HUES48 (cell line): Measurements from ENCODE around the gene METTL27.
"Not testable (repeated sequence)": the region's sequence is repeated elsewhere in the genome, so short reads cannot be mapped to it uniquely, and the experiment has no call there.

Experiments used
- H3K27ac ChIP-seq: one replicate; pipeline ENCODE4 v1.7.0; 2013; ENCODE audit warnings: low read depth, low read length, inconsistent platforms
- H3K27me3 ChIP-seq: 2 replicates; pipeline ENCODE4 v1.6.1; 2013; ENCODE audit warnings: mild to moderate bottlenecking, low read length; ENCODE audit not compliant: control insufficient read depth, insufficient read depth
- H3K36me3 ChIP-seq: 2 replicates; pipeline ENCODE4 v1.6.1; 2013; ENCODE audit warnings: low read length; ENCODE audit not compliant: control insufficient read depth, insufficient read depth
- H3K4me1 ChIP-seq: 2 replicates; pipeline ENCODE4 v1.6.1; 2013; ENCODE audit warnings: mild to moderate bottlenecking, low read length; ENCODE audit not compliant: control insufficient read depth, insufficient read depth
- H3K4me3 ChIP-seq: 2 replicates; pipeline ENCODE4 v1.5.1; 2013; ENCODE audit warnings: mild to moderate bottlenecking, low read depth, low read length
- H3K9ac ChIP-seq: 2 replicates; pipeline ENCODE4 v1.6.1; 2013; ENCODE audit warnings: mild to moderate bottlenecking, low read depth, low read length, moderate library complexity
- H3K9me3 ChIP-seq: 2 replicates; pipeline ENCODE4 v1.6.1; 2013; ENCODE audit warnings: low read length; ENCODE audit not compliant: control insufficient read depth, insufficient read depth

Gene METTL27

GRCh38 chr7:73828107-73828803 is 14.1 kb downstream of the METTL27 start:
- Histone ChIP-seq H3K9me3 (no peaks in the 10 kb centered on the region), H3K9ac (no peak overlapping the region), H3K4me1 (peaks cover 46% of the 10 kb centered on the region), H3K4me3 (no peak overlapping the region), H3K36me3 (no peaks in the 10 kb centered on the region), H3K27me3 (no peaks in the 10 kb centered on the region), H3K27ac (no peak overlapping the region)

GRCh38 chr7:73827567-73828106 is 14.7 kb downstream of the METTL27 start:
- H3K27me3 ChIP-seq: no peaks in the 10 kb centered on the region; the same call in 1 of the 2 replicates
- H3K4me3 ChIP-seq: no peak overlapping the region
- H3K9ac ChIP-seq: no peak overlapping the region
- H3K4me1 ChIP-seq: peaks cover 44% of the 10 kb centered on the region
- no peak overlapping the region for H3K27ac ChIP-seq
- no peaks in the 10 kb centered on the region for H3K9me3 ChIP-seq
- no peaks in the 10 kb centered on the region for H3K36me3 ChIP-seq

GRCh38 chr7:73824986-73825385 is 17.3 kb downstream of the METTL27 start:
- Histone ChIP-seq H3K4me1 (peaks cover 20% of the 10 kb centered on the region; the same call in 1 of the 2 replicates), H3K27ac (no peak overlapping the region), H3K27me3 (no peaks in the 10 kb centered on the region; the same call in 1 of the 2 replicates), H3K4me3 (no peak overlapping the region), H3K9ac (no peak overlapping the region), H3K36me3 (no peaks in the 10 kb centered on the region), H3K9me3 (no peaks in the 10 kb centered on the region)

GRCh38 chr7:73823873-73824592 is 18.3 kb downstream of the METTL27 start:
- Histone ChIP-seq H3K27ac (no peak overlapping the region), H3K9ac (no peak overlapping the region), H3K4me3 (no peak overlapping the region), H3K27me3 (no peaks in the 10 kb centered on the region; the same call in 1 of the 2 replicates), H3K36me3 (no peaks in the 10 kb centered on the region), H3K9me3 (no peaks in the 10 kb centered on the region), H3K4me1 (peaks cover 16% of the 10 kb centered on the region; the same call in 1 of the 2 replicates)

- H3K9me3 ChIP-seq: no peaks in the 10 kb centered on the region
- no peak overlapping the region for H3K4me3 ChIP-seq
- H3K27ac ChIP-seq: no peak overlapping the region
- H3K4me1 ChIP-seq: peaks cover 15% of the 10 kb centered on the region; the same call in 1 of the 2 replicates
- no peak overlapping the region for H3K9ac ChIP-seq
- no peaks in the 10 kb centered on the region; the same call in 1 of the 2 replicates for H3K27me3 ChIP-seq
- H3K36me3 ChIP-seq: no peaks in the 10 kb centered on the region
These were observed 19.1 kb downstream of the METTL27 start for GRCh38 chr7:73823257-73823656.

GRCh38 chr7:73822319-73823173 is 19.8 kb downstream of the METTL27 start:
- H3K4me3 ChIP-seq: no peak overlapping the region
- H3K4me1 ChIP-seq: peaks cover 10% of the 10 kb centered on the region; the same call in 1 of the 2 replicates
- H3K9me3 ChIP-seq: no peaks in the 10 kb centered on the region
- no peaks in the 10 kb centered on the region; the same call in 1 of the 2 replicates for H3K27me3 ChIP-seq
- no peak overlapping the region for H3K9ac ChIP-seq
- no peaks in the 10 kb centered on the region for H3K36me3 ChIP-seq
- H3K27ac ChIP-seq: no peak overlapping the region

- H3K4me1 ChIP-seq, H3K4me3 ChIP-seq, H3K27me3 ChIP-seq, H3K9me3 ChIP-seq, H3K9ac ChIP-seq, H3K36me3 ChIP-seq, H3K27ac ChIP-seq: not testable (repeated sequence)
These were observed 20.6 kb downstream of the METTL27 start for GRCh38 chr7:73821597-73822285.

GRCh38 chr7:73820013-73820412 is 22.3 kb downstream of the METTL27 start:
- Histone ChIP-seq H3K27ac (no peak overlapping the region), H3K9me3 (no peaks in the 10 kb centered on the region), H3K27me3 (no peaks in the 10 kb centered on the region; the same call in 1 of the 2 replicates), H3K4me1 (peaks cover 5% of the 10 kb centered on the region; the same call in 1 of the 2 replicates), H3K9ac (no peak overlapping the region), H3K36me3 (no peaks in the 10 kb centered on the region), H3K4me3 (no peak overlapping the region)

- Histone ChIP-seq H3K4me3 (no peak overlapping the region), H3K27ac (no peak overlapping the region)
These were observed 25.2 kb downstream of the METTL27 start for GRCh38 chr7:73817121-73817520.

GRCh38 chr7:73815436-73815835 is 26.9 kb downstream of the METTL27 start:
- peaks cover 5% of the 10 kb centered on the region; the same call in 1 of the 2 replicates for H3K4me1 ChIP-seq
- H3K27ac ChIP-seq: no peak overlapping the region
- no peaks in the 10 kb centered on the region for H3K9me3 ChIP-seq
- H3K9ac ChIP-seq: no peak overlapping the region
- H3K36me3 ChIP-seq: no peaks in the 10 kb centered on the region
- no peaks in the 10 kb centered on the region for H3K27me3 ChIP-seq
- no peak overlapping the region for H3K4me3 ChIP-seq

More at GRCh38 chr7:73817121-73817520, 25.2 kb downstream of the METTL27 start:
- no peaks in the 10 kb centered on the region for H3K9me3 ChIP-seq
- H3K36me3 ChIP-seq: no peaks in the 10 kb centered on the region
- H3K9ac ChIP-seq: no peak overlapping the region
- peaks cover 5% of the 10 kb centered on the region; the same call in 1 of the 2 replicates for H3K4me1 ChIP-seq
- H3K27me3 ChIP-seq: no peaks in the 10 kb centered on the region
